ENCODE data around the gene POLR3E. TPM values are rescaled to one million over a fixed set of nuclear protein-coding genes. Genes with fewer than 3 reads are reported as not detected.
A peak's percentile ranks its signal among the peaks of the same experiment; 100 is the strongest.

POLR3E gene
- total and polyA plus RNA-seq, 3 experiments from 2014 or later, result 14.9 to 116 (median 103) TPM

- Mint-ChIP-seq H3K36me3 (peaks cover 0 to 69% (median 20%) of the 10 kb centered on the region in 3 donors), H3K9me3 (no peaks in the 10 kb centered on the region), H3K4me3 (peak overlapping the region in 2 of 7 donors; percentile 16 to 40), H3K27ac (peak overlapping the region in 6 of 8 donors; percentile 35 to 87 (median 66)), H3K4me1 (peaks cover 8 to 24% (median 18%) of the 10 kb centered on the region in 3 donors), H3K27me3 (no peaks in the 10 kb centered on the region)
- DNase-seq, result no peak
- H3K27me3 ChIP-seq (ENCODE audit: insufficient read depth, low read length, poor library complexity, severe bottlenecking), result no peaks in the 10 kb centered on the region
- H3K27ac ChIP-seq (ENCODE audit: low read depth, low read length), result no peak overlapping the region
- ChIA-PET POLR2A (no interaction called here), CTCF (no interaction called here)
- H3K36me3 ChIP-seq (ENCODE audit: insufficient read depth, low read length), result peaks cover 21% of the 10 kb centered on the region
- H3K9me3 ChIP-seq (ENCODE audit: low read length), result no peaks in the 10 kb centered on the region
- H3K4me3 ChIP-seq (ENCODE audit: low read length), result no peak overlapping the region
- peaks cover 7% of the 10 kb centered on the region for H3K4me1 ChIP-seq (ENCODE audit: insufficient read depth, low read length)
Measured at GRCh38 chr16:22262460-22262859, 34.7 kb upstream of the POLR3E start.

- Mint-ChIP-seq H3K4me3 (no peak overlapping the region), H3K4me1 (peaks cover 8 to 24% (median 18%) of the 10 kb centered on the region in 3 donors), H3K36me3 (peaks cover 4 to 60% (median 12%) of the 10 kb centered on the region in 3 donors), H3K27ac (peak overlapping the region in 6 of 8 donors; percentile 13 to 63 (median 43)), H3K9me3 (no peaks in the 10 kb centered on the region), H3K27me3 (no peaks in the 10 kb centered on the region)
- no peak for DNase-seq
- Histone ChIP-seq H3K27ac (ENCODE audit: low read depth, low read length) (no peak overlapping the region), H3K9me3 (ENCODE audit: low read length) (no peaks in the 10 kb centered on the region), H3K4me1 (ENCODE audit: insufficient read depth, low read length) (peaks cover 7% of the 10 kb centered on the region), H3K4me3 (ENCODE audit: low read length) (no peak overlapping the region), H3K27me3 (ENCODE audit: insufficient read depth, low read length, poor library complexity, severe bottlenecking) (no peaks in the 10 kb centered on the region), H3K36me3 (ENCODE audit: insufficient read depth, low read length) (peaks cover 8% of the 10 kb centered on the region)
- POLR2A ChIA-PET, result interaction anchor here (0.6 kb wide), 1 partner anchor 50 kb away, joined by 5 read pairs; no protein-coding TSS in a partner anchor
- CTCF ChIA-PET, result interaction anchor here (1.2 kb wide), 1 partner anchor 39 kb away, joined by 4 read pairs; no protein-coding TSS in a partner anchor
Measured at GRCh38 chr16:22264786-22265185, 32.4 kb upstream of the POLR3E start.

GRCh38 chr16:22265351-22265750, 31.9 kb upstream of the POLR3E start:
- peaks cover 3% of the 10 kb centered on the region for H3K36me3 ChIP-seq (ENCODE audit: insufficient read depth, low read length)
- H3K9me3 Mint-ChIP-seq, result no peaks in the 10 kb centered on the region
- no peak overlapping the region for H3K27ac ChIP-seq (ENCODE audit: low read depth, low read length)
- H3K4me1 ChIP-seq (ENCODE audit: insufficient read depth, low read length), result peaks cover 7% of the 10 kb centered on the region
- no peak overlapping the region for H3K4me3 Mint-ChIP-seq
- peaks cover 8 to 25% (median 18%) of the 10 kb centered on the region in 3 donors for H3K4me1 Mint-ChIP-seq
- ChIA-PET POLR2A (no interaction called here), CTCF (interaction anchor here (1.2 kb wide), 1 partner anchor 40 kb away, joined by 4 read pairs; no protein-coding TSS in a partner anchor)
- H3K4me3 ChIP-seq (ENCODE audit: low read length), result no peak overlapping the region
- peak overlapping the region in 6 of 8 donors; percentile 0 to 77 (median 51) for H3K27ac Mint-ChIP-seq
- H3K9me3 ChIP-seq (ENCODE audit: low read length), result no peaks in the 10 kb centered on the region
- DNase-seq, result no peak
- H3K27me3 ChIP-seq (ENCODE audit: insufficient read depth, low read length, poor library complexity, severe bottlenecking), result no peaks in the 10 kb centered on the region
- H3K27me3 Mint-ChIP-seq, result no peaks in the 10 kb centered on the region
- peaks cover 4 to 58% (median 13%) of the 10 kb centered on the region in 3 donors for H3K36me3 Mint-ChIP-seq

GRCh38 chr16:22266546-22266945, 30.7 kb upstream of the POLR3E start:
- Mint-ChIP-seq H3K4me3 (no peak overlapping the region), H3K27ac (no peak overlapping the region), H3K27me3 (no peaks in the 10 kb centered on the region), H3K9me3 (no peaks in the 10 kb centered on the region), H3K36me3 (peaks cover 7 to 57% (median 11%) of the 10 kb centered on the region in 3 donors), H3K4me1 (peaks cover 8 to 28% (median 18%) of the 10 kb centered on the region in 3 donors)
- ChIA-PET POLR2A (no interaction called here), CTCF (no interaction called here)
- Histone ChIP-seq H3K36me3 (ENCODE audit: insufficient read depth, low read length) (no peaks in the 10 kb centered on the region), H3K27ac (ENCODE audit: low read depth, low read length) (no peak overlapping the region), H3K4me3 (ENCODE audit: low read length) (no peak overlapping the region), H3K27me3 (ENCODE audit: insufficient read depth, low read length, poor library complexity, severe bottlenecking) (no peaks in the 10 kb centered on the region), H3K9me3 (ENCODE audit: low read length) (no peaks in the 10 kb centered on the region), H3K4me1 (ENCODE audit: insufficient read depth, low read length) (peaks cover 7% of the 10 kb centered on the region)
- no peak for DNase-seq

GRCh38 chr16:22267764-22268163, 29.4 kb upstream of the POLR3E start:
- Mint-ChIP-seq H3K27me3 (no peaks in the 10 kb centered on the region), H3K4me1 (peaks cover 4 to 19% (median 8%) of the 10 kb centered on the region in 3 donors), H3K27ac (no peak overlapping the region), H3K36me3 (peaks cover 7 to 61% (median 17%) of the 10 kb centered on the region in 3 donors), H3K4me3 (no peak overlapping the region), H3K9me3 (no peaks in the 10 kb centered on the region)
- H3K9me3 ChIP-seq (ENCODE audit: low read length), result no peaks in the 10 kb centered on the region
- DNase-seq, result no peak
- H3K27me3 ChIP-seq (ENCODE audit: insufficient read depth, low read length, poor library complexity, severe bottlenecking), result no peaks in the 10 kb centered on the region
- no peak overlapping the region for H3K4me3 ChIP-seq (ENCODE audit: low read length)
- H3K27ac ChIP-seq (ENCODE audit: low read depth, low read length), result no peak overlapping the region
- peaks cover 7% of the 10 kb centered on the region for H3K4me1 ChIP-seq (ENCODE audit: insufficient read depth, low read length)
- H3K36me3 ChIP-seq (ENCODE audit: insufficient read depth, low read length), result no peaks in the 10 kb centered on the region
- ChIA-PET CTCF (interaction anchor here (0.9 kb wide), 1 partner anchor 11 kb away, joined by 3 read pairs; no protein-coding TSS in a partner anchor), POLR2A (no interaction called here)

- Mint-ChIP-seq H3K9me3 (no peaks in the 10 kb centered on the region), H3K27ac (peak overlapping the region in 1 of 8 donors; percentile 64), H3K4me3 (no peak overlapping the region), H3K36me3 (peaks cover 7 to 65% (median 17%) of the 10 kb centered on the region in 3 donors), H3K4me1 (peaks cover 0 to 4% (median 0%) of the 10 kb centered on the region in 3 donors), H3K27me3 (no peaks in the 10 kb centered on the region)
- ChIA-PET CTCF (no interaction called here), POLR2A (no interaction called here)
- Histone ChIP-seq H3K27ac (ENCODE audit: low read depth, low read length) (no peak overlapping the region), H3K36me3 (ENCODE audit: insufficient read depth, low read length) (peaks cover 5% of the 10 kb centered on the region), H3K27me3 (ENCODE audit: insufficient read depth, low read length, poor library complexity, severe bottlenecking) (no peaks in the 10 kb centered on the region), H3K4me3 (ENCODE audit: low read length) (no peak overlapping the region), H3K9me3 (ENCODE audit: low read length) (no peaks in the 10 kb centered on the region), H3K4me1 (ENCODE audit: insufficient read depth, low read length) (no peaks in the 10 kb centered on the region)
- DNase-seq, result no peak
Measured at GRCh38 chr16:22270525-22270924, 26.7 kb upstream of the POLR3E start.

- Mint-ChIP-seq H3K27ac (peak overlapping the region in 1 of 8 donors; percentile 12), H3K9me3 (no peaks in the 10 kb centered on the region), H3K27me3 (no peaks in the 10 kb centered on the region), H3K4me1 (peaks cover 0 to 4% (median 0%) of the 10 kb centered on the region in 3 donors), H3K36me3 (peaks cover 7 to 53% (median 12%) of the 10 kb centered on the region in 3 donors), H3K4me3 (no peak overlapping the region)
- ChIA-PET CTCF (no interaction called here), POLR2A (interaction anchor here (0.8 kb wide), 1 partner anchor 67 kb away, joined by 3 read pairs; the partner anchor contains the start of gene EEF2K)
- Histone ChIP-seq H3K27ac (ENCODE audit: low read depth, low read length) (no peak overlapping the region), H3K36me3 (ENCODE audit: insufficient read depth, low read length) (peaks cover 5% of the 10 kb centered on the region), H3K9me3 (ENCODE audit: low read length) (no peaks in the 10 kb centered on the region), H3K27me3 (ENCODE audit: insufficient read depth, low read length, poor library complexity, severe bottlenecking) (no peaks in the 10 kb centered on the region), H3K4me3 (ENCODE audit: low read length) (no peak overlapping the region), H3K4me1 (ENCODE audit: insufficient read depth, low read length) (no peaks in the 10 kb centered on the region)
- DNase-seq, result no peak
Measured at GRCh38 chr16:22272870-22273650, 24.1 kb upstream of the POLR3E start.

- no peaks in the 10 kb centered on the region for H3K27me3 ChIP-seq (ENCODE audit: insufficient read depth, low read length, poor library complexity, severe bottlenecking)
- ChIA-PET POLR2A (no interaction called here), CTCF (interaction anchor here (1.0 kb wide), 1 partner anchor 32 kb away, joined by 4 read pairs; no protein-coding TSS in a partner anchor)
- Mint-ChIP-seq H3K9me3 (no peaks in the 10 kb centered on the region), H3K27me3 (no peaks in the 10 kb centered on the region), H3K27ac (no peak overlapping the region), H3K4me1 (peaks cover 0 to 4% (median 0%) of the 10 kb centered on the region in 3 donors), H3K4me3 (no peak overlapping the region), H3K36me3 (peaks cover 4 to 56% (median 10%) of the 10 kb centered on the region in 3 donors)
- no peaks in the 10 kb centered on the region for H3K9me3 ChIP-seq (ENCODE audit: low read length)
- H3K4me1 ChIP-seq (ENCODE audit: insufficient read depth, low read length), result no peaks in the 10 kb centered on the region
- DNase-seq, result no peak
- no peak overlapping the region for H3K27ac ChIP-seq (ENCODE audit: low read depth, low read length)
- H3K36me3 ChIP-seq (ENCODE audit: insufficient read depth, low read length), result peaks cover 5% of the 10 kb centered on the region
- no peak overlapping the region for H3K4me3 ChIP-seq (ENCODE audit: low read length)
Measured at GRCh38 chr16:22274916-22275315, 22.3 kb upstream of the POLR3E start.
